Esophagus muscularis mucosa (tissue), 4 donors: Measurements from ENCODE around the gene ULK4.

ENCODE experiments used
- EP300 ChIP-seq: sonication (generic); formaldehyde crosslinking; IDR thresholded peaks from one replicate; pipeline ENCODE4 v1.6.1; 2017; ENCODE audit warnings: antibody characterized with exemption
- POLR2AphosphoS5 ChIP-seq, 2 donors: sonication (generic); formaldehyde crosslinking; IDR thresholded peaks; one replicate each; pipeline ENCODE4 v1.6.1; 2017; ENCODE audit warnings: antibody characterized with exemption in 2 of 2
- TF ChIP-seq, protein P1 (sequence below), 3 experiments: fragments of 200-600 bp in 2 of 3; fragments of 450-650 bp in 1 of 3; sonication (generic) in 2 of 3; IDR thresholded peaks; one replicate each; pipeline ENCODE4 v1.5.1; 2017 to 2019; ENCODE audit warnings: antibody characterized with exemption in 3 of 3, mild to moderate bottlenecking in 2 of 3, moderate library complexity in 1 of 3

DNA sequence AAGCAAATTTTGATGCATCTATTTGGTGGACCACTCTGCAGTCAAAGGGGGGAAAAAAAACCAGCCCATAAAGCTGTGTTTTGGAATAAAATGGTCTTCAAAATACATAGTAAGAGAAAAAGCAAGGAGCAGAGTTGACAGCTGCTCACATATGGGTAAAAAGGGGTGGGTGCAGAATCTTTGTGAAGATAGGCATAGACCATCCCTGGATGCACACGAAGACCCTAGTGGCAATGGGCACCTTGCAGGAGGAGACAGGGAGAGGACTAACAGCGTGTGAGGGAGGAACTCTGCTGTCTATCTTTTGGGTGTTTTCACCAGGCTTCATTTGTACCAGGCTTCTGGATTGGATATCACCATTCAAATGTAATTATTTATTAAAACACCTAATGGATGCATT lies 718.7 kb downstream of the ULK4 start:
- TF ChIP-seq, protein P1, sequence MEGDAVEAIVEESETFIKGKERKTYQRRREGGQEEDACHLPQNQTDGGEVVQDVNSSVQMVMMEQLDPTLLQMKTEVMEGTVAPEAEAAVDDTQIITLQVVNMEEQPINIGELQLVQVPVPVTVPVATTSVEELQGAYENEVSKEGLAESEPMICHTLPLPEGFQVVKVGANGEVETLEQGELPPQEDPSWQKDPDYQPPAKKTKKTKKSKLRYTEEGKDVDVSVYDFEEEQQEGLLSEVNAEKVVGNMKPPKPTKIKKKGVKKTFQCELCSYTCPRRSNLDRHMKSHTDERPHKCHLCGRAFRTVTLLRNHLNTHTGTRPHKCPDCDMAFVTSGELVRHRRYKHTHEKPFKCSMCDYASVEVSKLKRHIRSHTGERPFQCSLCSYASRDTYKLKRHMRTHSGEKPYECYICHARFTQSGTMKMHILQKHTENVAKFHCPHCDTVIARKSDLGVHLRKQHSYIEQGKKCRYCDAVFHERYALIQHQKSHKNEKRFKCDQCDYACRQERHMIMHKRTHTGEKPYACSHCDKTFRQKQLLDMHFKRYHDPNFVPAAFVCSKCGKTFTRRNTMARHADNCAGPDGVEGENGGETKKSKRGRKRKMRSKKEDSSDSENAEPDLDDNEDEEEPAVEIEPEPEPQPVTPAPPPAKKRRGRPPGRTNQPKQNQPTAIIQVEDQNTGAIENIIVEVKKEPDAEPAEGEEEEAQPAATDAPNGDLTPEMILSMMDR (IDR thresholded peaks at IDR 0.05) = no peak
- TF ChIP-seq EP300 = no peak
- no peak for TF ChIP-seq POLR2AphosphoS5 (IDR thresholded peaks at IDR 0.05)
